ENCODE measurements around the gene ACIN1. TPM values are rescaled to one million over a fixed set of nuclear protein-coding genes. Genes with fewer than 3 reads are reported as not detected.

The ACIN1 gene
- 439 and 458 TPM in 2 replicates for total RNA-seq
- long read RNA-seq, partial matches to known transcripts: 30 of 50 reads
- long read RNA-seq, other reads (novel, unspliced or antisense): 18 of 50 reads

- peak; percentile 54 for DNase-seq (ENCODE audit: low spot score, unreplicated experiment)
- no peak within 1 kb of the TSS for H3K4me3 Mint-ChIP-seq (ENCODE audit: low read depth)
- peaks cover 10% of the 10 kb centered on the region for H3K36me3 Mint-ChIP-seq (ENCODE audit: insufficient read depth)
- no peak within 1 kb of the TSS for H3K27ac Mint-ChIP-seq
- peaks cover 19% of the 10 kb centered on the region for H3K4me1 Mint-ChIP-seq (ENCODE audit: low read depth)
- no peaks in the 10 kb centered on the region for H3K27me3 Mint-ChIP-seq
- H3K9me3 Mint-ChIP-seq (ENCODE audit: low read depth): no peaks in the 10 kb centered on the region
- TF ChIP-seq CTCF (IDR thresholded peaks at IDR 0.05; ENCODE audit: unreplicated experiment): no peak
Measured at GRCh38 chr14:23094666-23095195, at the start of gene ACIN1. Gene ACIN1, minus strand, starts transcription at chr14:23095136. Its CDS starts 24 bp downstream, at chr14:23095112.

GRCh38 chr14:23143911-23144310, 49.0 kb upstream of the ACIN1 start:
- Mint-ChIP-seq H3K27me3 (no peaks in the 10 kb centered on the region), H3K27ac (no peak overlapping the region), H3K36me3 (ENCODE audit: insufficient read depth) (peaks cover 1% of the 10 kb centered on the region), H3K9me3 (ENCODE audit: low read depth) (no peaks in the 10 kb centered on the region), H3K4me1 (ENCODE audit: low read depth) (no peaks in the 10 kb centered on the region), H3K4me3 (ENCODE audit: low read depth) (no peak overlapping the region)
- TF ChIP-seq CTCF (IDR thresholded peaks at IDR 0.05; ENCODE audit: unreplicated experiment): no peak
- DNase-seq (ENCODE audit: low spot score, unreplicated experiment): no peak

GRCh38 chr14:23142826-23143225, 47.9 kb upstream of the ACIN1 start:
- Mint-ChIP-seq H3K36me3 (ENCODE audit: insufficient read depth) (no peaks in the 10 kb centered on the region), H3K9me3 (ENCODE audit: low read depth) (no peaks in the 10 kb centered on the region), H3K27me3 (no peaks in the 10 kb centered on the region), H3K4me1 (ENCODE audit: low read depth) (peaks cover 5% of the 10 kb centered on the region), H3K27ac (no peak overlapping the region), H3K4me3 (ENCODE audit: low read depth) (no peak overlapping the region)
- no peak for TF ChIP-seq CTCF (IDR thresholded peaks at IDR 0.05; ENCODE audit: unreplicated experiment)
- no peak for DNase-seq (ENCODE audit: low spot score, unreplicated experiment)

GRCh38 chr14:23141706-23142444, 46.9 kb upstream of the ACIN1 start:
- DNase-seq (ENCODE audit: low spot score, unreplicated experiment): no peak
- no peak overlapping the region for H3K4me3 Mint-ChIP-seq (ENCODE audit: low read depth)
- peaks cover 7% of the 10 kb centered on the region for H3K4me1 Mint-ChIP-seq (ENCODE audit: low read depth)
- H3K36me3 Mint-ChIP-seq (ENCODE audit: insufficient read depth): no peaks in the 10 kb centered on the region
- no peaks in the 10 kb centered on the region for H3K27me3 Mint-ChIP-seq
- H3K27ac Mint-ChIP-seq: no peak overlapping the region
- no peak for TF ChIP-seq CTCF (IDR thresholded peaks at IDR 0.05; ENCODE audit: unreplicated experiment)
- no peaks in the 10 kb centered on the region for H3K9me3 Mint-ChIP-seq (ENCODE audit: low read depth)

GRCh38 chr14:23140371-23140770, 45.4 kb upstream of the ACIN1 start:
- no peak for TF ChIP-seq CTCF (IDR thresholded peaks at IDR 0.05; ENCODE audit: unreplicated experiment)

More at GRCh38 chr14:23140371-23140770, 45.4 kb upstream of the ACIN1 start:
- no peak overlapping the region for H3K4me3 Mint-ChIP-seq (ENCODE audit: low read depth)
- peaks cover 7% of the 10 kb centered on the region for H3K4me1 Mint-ChIP-seq (ENCODE audit: low read depth)
- no peaks in the 10 kb centered on the region for H3K9me3 Mint-ChIP-seq (ENCODE audit: low read depth)
- no peak for DNase-seq (ENCODE audit: low spot score, unreplicated experiment)
- no peaks in the 10 kb centered on the region for H3K27me3 Mint-ChIP-seq
- H3K36me3 Mint-ChIP-seq (ENCODE audit: insufficient read depth): no peaks in the 10 kb centered on the region
- H3K27ac Mint-ChIP-seq: no peak overlapping the region
